Thyroid gland (tissue), 4 donors: ENCODE data around the gene DPF3. TPM values are rescaled to one million over a fixed set of nuclear protein-coding genes. Genes with fewer than 3 reads are reported as not detected.

Source experiments
- DNase-seq, 2 donors: peaks; one replicate each; pipeline ENCODE4 v3.0.0-alpha.2; 2019
- H3K27ac ChIP-seq, 3 donors: fragments of 200-600 bp; sonication (generic); 1 replicate in 2 of 3; 2 replicates in 1 of 3; pipeline ENCODE4 v1.5.1; 2016 to 2019; ENCODE audit warnings: mild to moderate bottlenecking in 1 of 3, moderate library complexity in 1 of 3
- H3K27me3 ChIP-seq: fragments of 200-600 bp; sonication (generic); one replicate; pipeline ENCODE4 v1.5.1; 2019
- H3K36me3 ChIP-seq, 2 donors: fragments of 200-600 bp; sonication (generic); one replicate each; pipeline ENCODE4 v1.5.1; 2016 to 2019
- H3K4me1 ChIP-seq, 2 donors: fragments of 200-600 bp; sonication (generic); one replicate each; pipeline ENCODE4 v1.5.1; 2017 to 2019
- H3K4me3 ChIP-seq, 3 donors: fragments of 200-600 bp; sonication (generic); replicated peaks in 1 of 3; 1 replicate in 2 of 3; 2 replicates in 1 of 3; pipeline ENCODE4 v1.5.1; 2016; ENCODE audit warnings: mild to moderate bottlenecking in 1 of 3
- H3K9me3 ChIP-seq: fragments of 200-600 bp; sonication (generic); one replicate; pipeline ENCODE4 v1.5.1; 2017
- POLR2A ChIP-seq, 2 donors: fragments of 450-650 bp; IDR thresholded peaks; one replicate each; pipeline ENCODE4 v1.6.1; 2017; ENCODE audit warnings: antibody characterized with exemption in 2 of 2, mild to moderate bottlenecking in 2 of 2, moderate library complexity in 1 of 2
- WGBS, 2 donors: methylation state at CpG; one replicate each; pipeline ENCODE4 v1.1.5; 2017; 5-methylcytosine and 5-hydroxymethylcytosine counted together
- intact Hi-C: fragments of 100-400 bp; cut with DNase I; formaldehyde crosslinking; loops from one replicate; pipeline ENCODE4 v1.15.1; 2023
- total RNA-seq, 4 donors: library from RNA; depleted of rRNA; stranded (reverse); fragments of >200 nt; gene quantifications; one replicate each; pipeline ENCODE4 v1.2.3, GENCODE V29; 2016
- TF ChIP-seq, protein P1 (sequence below), 6 experiments: fragments of 200-600 bp in 3 of 6; fragments of 450-650 bp in 3 of 6; sonication (generic) in 3 of 6; IDR thresholded peaks; one replicate each; pipeline ENCODE4 v1.5.1; 2016 to 2019; ENCODE audit warnings: antibody characterized with exemption in 6 of 6, mild to moderate bottlenecking in 2 of 6, inconsistent platforms in 1 of 6, moderate library complexity in 1 of 6

DPF3 gene
- total RNA-seq, 4 donors from 2014 or later, result 0.27 to 3.3 (median 1.3) TPM

DNA sequence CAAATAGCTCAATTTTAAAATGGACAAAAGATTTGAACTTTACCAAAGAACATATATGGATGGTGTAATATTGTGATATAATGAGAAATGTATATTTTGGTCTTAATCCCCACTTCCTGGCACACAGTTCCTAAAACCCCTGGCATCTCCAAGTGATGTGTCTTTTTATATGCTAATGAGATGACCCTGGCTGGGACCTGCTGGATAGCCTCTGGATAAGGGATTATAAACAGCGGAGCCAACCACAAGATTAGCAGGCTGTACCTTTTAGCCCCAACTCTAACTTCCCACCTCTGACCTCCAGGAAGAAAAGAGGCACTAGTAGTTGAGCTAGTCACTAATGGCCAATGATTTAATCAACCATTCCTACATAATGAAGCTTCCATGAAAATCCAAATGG is 130.0 kb downstream of the DPF3 start:
- 87 to 100% methylated on average over 1 of the region's 1 CpG for WGBS, 2 donors
- Histone ChIP-seq H3K36me3 (no peaks in the 10 kb centered on the region), H3K9me3 (no peaks in the 10 kb centered on the region), H3K4me3 (no peak overlapping the region), H3K4me1 (no peaks in the 10 kb centered on the region), H3K27ac (no peak overlapping the region), H3K27me3 (no peaks in the 10 kb centered on the region)
- intact Hi-C loops, result no loop called here
- no peak for TF ChIP-seq POLR2A (IDR thresholded peaks at IDR 0.05)
- TF ChIP-seq, protein P1, sequence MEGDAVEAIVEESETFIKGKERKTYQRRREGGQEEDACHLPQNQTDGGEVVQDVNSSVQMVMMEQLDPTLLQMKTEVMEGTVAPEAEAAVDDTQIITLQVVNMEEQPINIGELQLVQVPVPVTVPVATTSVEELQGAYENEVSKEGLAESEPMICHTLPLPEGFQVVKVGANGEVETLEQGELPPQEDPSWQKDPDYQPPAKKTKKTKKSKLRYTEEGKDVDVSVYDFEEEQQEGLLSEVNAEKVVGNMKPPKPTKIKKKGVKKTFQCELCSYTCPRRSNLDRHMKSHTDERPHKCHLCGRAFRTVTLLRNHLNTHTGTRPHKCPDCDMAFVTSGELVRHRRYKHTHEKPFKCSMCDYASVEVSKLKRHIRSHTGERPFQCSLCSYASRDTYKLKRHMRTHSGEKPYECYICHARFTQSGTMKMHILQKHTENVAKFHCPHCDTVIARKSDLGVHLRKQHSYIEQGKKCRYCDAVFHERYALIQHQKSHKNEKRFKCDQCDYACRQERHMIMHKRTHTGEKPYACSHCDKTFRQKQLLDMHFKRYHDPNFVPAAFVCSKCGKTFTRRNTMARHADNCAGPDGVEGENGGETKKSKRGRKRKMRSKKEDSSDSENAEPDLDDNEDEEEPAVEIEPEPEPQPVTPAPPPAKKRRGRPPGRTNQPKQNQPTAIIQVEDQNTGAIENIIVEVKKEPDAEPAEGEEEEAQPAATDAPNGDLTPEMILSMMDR (IDR thresholded peaks at IDR 0.05), result no peak
- no peak for DNase-seq

DNA sequence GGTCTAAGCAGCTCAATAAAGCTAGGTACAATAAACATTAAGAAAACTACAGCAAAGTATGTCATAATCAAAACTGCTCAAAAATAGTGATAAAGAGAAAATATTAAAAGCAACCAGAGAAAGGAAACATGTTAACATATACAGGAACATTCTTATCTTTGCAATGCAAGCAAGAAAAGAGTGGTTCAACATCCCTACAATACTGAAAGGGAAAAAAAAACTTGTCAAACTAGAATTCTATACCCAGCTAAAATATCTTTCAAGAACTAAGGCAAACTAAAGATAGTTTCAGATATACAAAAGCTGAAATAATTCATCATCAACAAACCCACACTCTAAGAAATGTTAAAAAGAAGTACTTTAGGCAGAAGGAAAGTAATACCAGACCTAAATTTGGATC is 134.2 kb downstream of the DPF3 start:
- intact Hi-C loops, result no loop called here

DNA sequence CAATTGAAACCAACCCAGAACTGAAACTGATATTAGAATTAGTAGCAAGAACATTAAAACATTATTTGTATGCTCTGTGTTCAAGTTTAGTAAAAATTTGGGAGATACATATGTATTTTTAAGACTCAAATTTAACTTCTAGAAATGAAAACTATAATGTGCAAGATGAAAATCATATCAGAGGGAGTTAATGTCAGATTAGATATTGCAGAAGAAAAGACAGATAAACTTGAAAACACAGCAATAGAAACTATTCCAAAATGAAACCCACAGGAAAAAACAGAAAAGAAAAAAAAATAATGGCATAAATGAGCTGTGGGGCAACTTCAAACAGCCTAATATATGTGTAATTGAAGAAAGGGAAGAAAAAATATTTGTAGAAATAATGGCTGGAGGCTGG is 134.9 kb downstream of the DPF3 start:
- Histone ChIP-seq H3K27me3 (no peaks in the 10 kb centered on the region), H3K4me1 (no peaks in the 10 kb centered on the region), H3K27ac (no peak overlapping the region), H3K4me3 (no peak overlapping the region), H3K36me3 (no peaks in the 10 kb centered on the region), H3K9me3 (no peaks in the 10 kb centered on the region)
- DNase-seq, result no peak
- intact Hi-C loops, result no loop called here
- TF ChIP-seq, protein P1 (IDR thresholded peaks at IDR 0.05), result no peak
- TF ChIP-seq POLR2A (IDR thresholded peaks at IDR 0.05), result no peak

More for the DNA sequence above, 134.2 kb downstream of the DPF3 start:
- Histone ChIP-seq H3K9me3 (no peaks in the 10 kb centered on the region), H3K27me3 (no peaks in the 10 kb centered on the region), H3K4me1 (no peaks in the 10 kb centered on the region), H3K4me3 (no peak overlapping the region), H3K36me3 (no peaks in the 10 kb centered on the region), H3K27ac (no peak overlapping the region)
- DNase-seq, result no peak
- no peak for TF ChIP-seq POLR2A (IDR thresholded peaks at IDR 0.05)
- TF ChIP-seq, protein P1 (IDR thresholded peaks at IDR 0.05), result no peak

DNA sequence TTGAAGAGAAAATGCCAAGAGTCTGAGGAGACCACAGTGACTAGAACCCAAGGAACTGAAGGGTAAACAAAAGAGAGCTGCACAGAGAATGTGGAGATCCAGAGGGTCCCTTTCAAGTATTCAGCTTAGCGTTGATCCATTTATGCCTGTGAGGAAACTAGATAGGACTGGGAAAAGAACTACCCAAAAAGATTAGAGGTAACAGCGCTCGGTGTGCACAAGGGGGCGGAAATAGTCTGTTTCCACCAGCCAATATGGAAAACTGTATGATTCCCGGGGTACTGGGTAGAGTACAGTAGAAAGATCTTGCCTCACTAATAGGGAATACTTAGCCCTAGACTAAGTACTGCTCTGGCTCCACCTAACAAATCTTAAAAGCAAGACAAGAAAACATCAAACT is 135.5 kb downstream of the DPF3 start:
- TF ChIP-seq, protein P1 (IDR thresholded peaks at IDR 0.05), result no peak
- no peak for TF ChIP-seq POLR2A (IDR thresholded peaks at IDR 0.05)
- Histone ChIP-seq H3K36me3 (no peaks in the 10 kb centered on the region), H3K4me3 (no peak overlapping the region), H3K4me1 (no peaks in the 10 kb centered on the region), H3K27me3 (no peaks in the 10 kb centered on the region), H3K9me3 (no peaks in the 10 kb centered on the region), H3K27ac (no peak overlapping the region)
- intact Hi-C loops, result no loop called here
- DNase-seq, result no peak
- 83 to 85% methylated on average over 5 of the region's 5 CpGs for WGBS, 2 donors

DNA sequence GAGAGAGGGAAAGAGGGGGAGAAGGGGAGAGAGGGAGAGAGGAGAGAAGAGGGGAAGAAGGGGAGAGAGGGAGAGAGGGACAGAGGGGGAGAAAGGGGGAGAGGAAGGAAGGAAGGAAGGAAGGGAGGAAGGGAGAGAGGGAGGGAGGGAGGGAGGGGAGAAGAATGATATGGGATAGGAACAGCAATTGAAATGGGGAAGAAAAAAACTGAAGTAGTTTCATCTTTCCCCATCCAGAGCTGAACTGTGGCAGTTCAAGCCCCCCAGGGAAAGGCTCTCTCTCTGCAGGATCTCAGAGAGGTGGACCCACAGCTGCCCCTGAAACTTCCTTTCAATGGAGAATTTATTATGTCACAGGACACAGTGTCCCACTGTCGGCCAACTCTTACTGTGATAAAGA is 136.9 kb downstream of the DPF3 start:
- Histone ChIP-seq H3K9me3 (no peaks in the 10 kb centered on the region), H3K27me3 (no peaks in the 10 kb centered on the region), H3K4me1 (no peaks in the 10 kb centered on the region), H3K36me3 (no peaks in the 10 kb centered on the region), H3K4me3 (no peak overlapping the region), H3K27ac (no peak overlapping the region)
- no peak for TF ChIP-seq POLR2A (IDR thresholded peaks at IDR 0.05)
- TF ChIP-seq, protein P1 (IDR thresholded peaks at IDR 0.05), result no peak
- no peak for DNase-seq
- 77 to 85% methylated on average over 1 of the region's 1 CpG for WGBS, 2 donors
- intact Hi-C loops, result no loop called here
